HepG2 (cell line): ENCODE data around the gene PID1. TPM values are rescaled to one million over a fixed set of nuclear protein-coding genes. Genes with fewer than 3 reads are reported as not detected.

Experiments used
- ATAC-seq: fragments of 200-7000 bp; cut with Tn5 transposase; 3 replicates; pipeline ENCODE4 v1.9.1; 2020; ENCODE audit warnings: mild to moderate bottlenecking, moderate library complexity
- BruUV-seq: library from RNA; stranded (reverse); fragments of 400-500 nt; replicated peaks from 2 replicates; lab custom pipeline; 2021; lab: Mats Ljungman, UMichigan
- CTCF ChIA-PET: fragments of 300-600 bp; formaldehyde crosslinking; extraction: SDS; loops from one replicate; lab custom pipeline; 2021; ENCODE audit warnings: low total read pairs, inconsistent platforms, low intra/inter-chr PET ratio; lab: Yijun Ruan, JAX
- POLR2A ChIA-PET: fragments of 350-600 bp; sonication (Branson Sonifier 250); formaldehyde crosslinking; loops from one replicate; lab custom pipeline; 2020; ENCODE audit warnings: antibody characterized with exemption, inconsistent platforms; lab: Yijun Ruan, JAX
- DNase-seq: peaks from one replicate; pipeline ENCODE4 v3.0.0-alpha.2; 2015; ENCODE audit warnings: low spot score
- FAIRE-seq: peaks from 3 replicates; lab custom pipeline; 2011; peaks lifted over from hg19 to GRCh38; lab: Jason Lieb, UNC
- H2AFZ ChIP-seq: one replicate; pipeline ENCODE4 v1.6.1; 2011; ENCODE audit warnings: low read length, inconsistent platforms
- H3K27ac ChIP-seq: fragments of 300-600 bp; 3 replicates; pipeline ENCODE4 v1.8.0; 2011; ENCODE audit warnings: mixed run types, mild to moderate bottlenecking, mixed read lengths, low read length, inconsistent platforms; ENCODE audit not compliant: insufficient read depth; ENCODE audit errors: extremely low read length
- H3K27me3 ChIP-seq, 2 experiments: fragments of 200-600 bp in 1 of 2; 2 replicates in 1 of 2; 3 replicates in 1 of 2; pipeline versions ENCODE4 v1.6.0 to v1.8.0; 2011; ENCODE audit warnings: low read length in 2 of 2, mild to moderate bottlenecking in 2 of 2, moderate library complexity in 2 of 2, inconsistent platforms in 1 of 2; ENCODE audit not compliant: insufficient read depth in 2 of 2, control insufficient read depth in 1 of 2
- H3K36me3 ChIP-seq, 2 experiments: fragments of 200-600 bp in 1 of 2; replicated peaks in 1 of 2; 2 replicates in 1 of 2; 3 replicates in 1 of 2; pipeline versions ENCODE4 v1.5.1 to v1.8.0; 2011; ENCODE audit warnings: low read length in 2 of 2, inconsistent platforms in 1 of 2; ENCODE audit not compliant: insufficient read depth in 2 of 2, control insufficient read depth in 1 of 2
- H3K4me1 ChIP-seq: 2 replicates; pipeline ENCODE4 v1.5.1; 2012; ENCODE audit warnings: low read length, inconsistent platforms; ENCODE audit not compliant: insufficient read depth
- H3K4me2 ChIP-seq: 2 replicates; pipeline ENCODE4 v1.6.0; 2011; ENCODE audit warnings: low read depth, low read length, inconsistent platforms
- H3K4me3 ChIP-seq, 3 experiments: fragments of 200-600 bp in 1 of 3; sonication (generic), shearing (Covaris generic) in 1 of 3; replicated peaks in 1 of 3; 2 replicates each; pipeline ENCODE4 v1.5.1; 2011 to 2016; ENCODE audit warnings: low read length in 3 of 3, inconsistent platforms in 2 of 3, low read depth in 2 of 3, mild to moderate bottlenecking in 2 of 3, control low read depth in 1 of 3, mixed read lengths in 1 of 3; ENCODE audit not compliant: insufficient read depth in 1 of 3
- H3K79me2 ChIP-seq: one replicate; pipeline ENCODE4 v1.6.1; 2011; ENCODE audit warnings: low read length, inconsistent platforms; ENCODE audit not compliant: insufficient read depth
- H3K9ac ChIP-seq: 2 replicates; pipeline ENCODE4 v1.6.0; 2011; ENCODE audit warnings: mild to moderate bottlenecking, low read depth, low read length, inconsistent platforms; ENCODE audit not compliant: insufficient read depth
- H3K9me3 ChIP-seq: 2 replicates; pipeline ENCODE4 v1.5.1; 2012; ENCODE audit warnings: mild to moderate bottlenecking, low read length
- H4K20me1 ChIP-seq: 2 replicates; pipeline ENCODE4 v1.6.0; 2011; ENCODE audit warnings: inconsistent platforms, mild to moderate bottlenecking, low read length, moderate library complexity; ENCODE audit not compliant: insufficient read depth
- BCL6 ChIP-seq: IDR thresholded peaks from 2 replicates; pipeline ENCODE4 v1.6.1; 2016; ENCODE audit warnings: missing genetic modification reagents, missing compliant biosample characterization
- BCLAF1 ChIP-seq: fragments of 450-650 bp; IDR thresholded peaks from 2 replicates; pipeline ENCODE4 v1.6.1; 2017; ENCODE audit warnings: mild to moderate bottlenecking
- CBX2 ChIP-seq, 2 experiments: fragments of 200-600 bp in 1 of 2; sonication (generic); formaldehyde crosslinking in 1 of 2; IDR thresholded peaks; 2 replicates each; pipeline versions ENCODE4 v1.7.0 to v1.8.1; 2018 to 2022; ENCODE audit warnings: low read depth in 2 of 2, low read length in 1 of 2, mild to moderate bottlenecking in 1 of 2, missing genetic modification reagents in 1 of 2
- ELF1 ChIP-seq: sonication (generic); formaldehyde crosslinking; IDR thresholded peaks from 2 replicates; pipeline ENCODE4 v1.4.0; 2020; ENCODE audit warnings: missing genetic modification reagents
- HHEX ChIP-seq: IDR thresholded peaks from 2 replicates; pipeline ENCODE4 v1.6.1; 2016; ENCODE audit warnings: control low read depth
- HNRNPUL1 ChIP-seq: fragments of 200-400 bp; formaldehyde crosslinking; IDR thresholded peaks from 2 replicates; pipeline ENCODE4 v1.6.1; 2017; ENCODE audit warnings: low read depth, mild to moderate bottlenecking, low read length, moderate library complexity
- KLF15 ChIP-seq: sonication (generic); formaldehyde crosslinking; IDR thresholded peaks from 2 replicates; pipeline ENCODE4 v1.8.1; 2023; ENCODE audit warnings: borderline replicate concordance, mild to moderate bottlenecking, inconsistent platforms, missing genetic modification reagents, mixed read lengths
- MAF1 ChIP-seq: sonication (generic); formaldehyde crosslinking; IDR thresholded peaks from 2 replicates; pipeline ENCODE4 v1.5.0; 2020; ENCODE audit warnings: missing genetic modification reagents, borderline replicate concordance
- MYNN ChIP-seq: sonication (generic); formaldehyde crosslinking; IDR thresholded peaks from 2 replicates; pipeline ENCODE4 v1.4.0; 2020; ENCODE audit warnings: mild to moderate bottlenecking, low read depth, missing genetic modification reagents
- NFIC ChIP-seq: IDR thresholded peaks from 2 replicates; pipeline ENCODE4 v1.6.1; 2012; ENCODE audit warnings: mild to moderate bottlenecking, low read length, inconsistent platforms
- REPIN1 ChIP-seq: sonication (generic); formaldehyde crosslinking; IDR thresholded peaks from 2 replicates; pipeline ENCODE4 v1.8.0; 2022; ENCODE audit warnings: missing genetic modification reagents, low read depth, mild to moderate bottlenecking, borderline replicate concordance
- TEAD3 ChIP-seq: optimal IDR thresholded peaks from 2 replicates; pipeline ENCODE3; 2016; ENCODE audit warnings: borderline replicate concordance
- ZBTB21 ChIP-seq: sonication (generic); formaldehyde crosslinking; IDR thresholded peaks from 2 replicates; pipeline ENCODE4 v1.4.0; 2020; ENCODE audit warnings: missing genetic modification reagents
- ZMAT3 ChIP-seq: sonication (generic); formaldehyde crosslinking; conservative IDR thresholded peaks from 2 replicates; pipeline ENCODE4 v1.7.0; 2021; ENCODE audit warnings: missing genetic modification reagents
- ZNF383 ChIP-seq: sonication (generic); formaldehyde crosslinking; IDR thresholded peaks from 2 replicates; pipeline ENCODE4 v1.4.0; 2020; ENCODE audit warnings: missing genetic modification reagents, mild to moderate bottlenecking, borderline replicate concordance
- ZNF441 ChIP-seq: sonication (generic); formaldehyde crosslinking; IDR thresholded peaks from 2 replicates; pipeline ENCODE4 v1.7.0; 2021; ENCODE audit warnings: missing genetic modification reagents, borderline replicate concordance
- ZNF850 ChIP-seq: sonication (generic); formaldehyde crosslinking; conservative IDR thresholded peaks from 2 replicates; pipeline ENCODE4 v1.9.0; 2021; ENCODE audit warnings: mild to moderate bottlenecking, missing genetic modification reagents
- WGBS: methylation state at CpG from one replicate; pipeline ENCODE4 v1.1.6; 2017; ENCODE audit warnings: low lambda C conversion rate; 5-methylcytosine and 5-hydroxymethylcytosine counted together
- in situ Hi-C: cut with HindIII; loops from 2 replicates; pipeline ENCODE4 v1.10.0; 2017; ENCODE audit warnings: low pct_unique_long_range_greater_than_20kb; ENCODE audit not compliant: extremely low pct_ligation_motif_present
- intact Hi-C: fragments of 100-400 bp; cut with micrococcal nuclease; formaldehyde crosslinking; loops from one replicate; pipeline ENCODE4 v1.10.0; 2022; ENCODE audit not compliant: unreplicated experiment
- polyA plus RNA-seq, 8 experiments: library from polyadenylated mRNA; depleted of rRNA in 3 of 8; stranded (reverse) in 7 of 8; unstranded in 1 of 8; fragments of >200 nt; fragmentation: Illumina TruSeq in 4 of 8; extraction: Trizol in 4 of 8; gene quantifications; 2 replicates each; pipeline versions ENCODE4 v1.2.1 to v1.2.3, GENCODE V29; 2011 to 2016; ENCODE audit warnings: low read depth in 4 of 8, missing spikeins in 1 of 8, mixed read lengths in 1 of 8; ENCODE audit not compliant: insufficient read depth in 1 of 8
- total RNA-seq, 5 experiments: library from RNA; depleted of rRNA; stranded (reverse); fragments of >200 nt; fragmentation: Illumina TruSeq; extraction: Trizol; gene quantifications; 2 replicates each; pipeline ENCODE4 v1.2.3, GENCODE V29; 2016; ENCODE audit warnings: low read depth in 1 of 5
- TF ChIP-seq, protein P1 (sequence below): sonication (generic); formaldehyde crosslinking; IDR thresholded peaks from 2 replicates; pipeline ENCODE4 v1.5.0; 2020; ENCODE audit warnings: missing genetic modification reagents

PID1 gene
- total and polyA plus RNA-seq, 2 of the 13 experiments (the other 11 are each of a cell fraction or from before 2014, with no cell fraction given) = 0.15 to 0.18 TPM

GRCh38 chr2:228999326-228999725 lies 271.8 kb downstream of the PID1 start (continued):
- TF ChIP-seq, protein P1, sequence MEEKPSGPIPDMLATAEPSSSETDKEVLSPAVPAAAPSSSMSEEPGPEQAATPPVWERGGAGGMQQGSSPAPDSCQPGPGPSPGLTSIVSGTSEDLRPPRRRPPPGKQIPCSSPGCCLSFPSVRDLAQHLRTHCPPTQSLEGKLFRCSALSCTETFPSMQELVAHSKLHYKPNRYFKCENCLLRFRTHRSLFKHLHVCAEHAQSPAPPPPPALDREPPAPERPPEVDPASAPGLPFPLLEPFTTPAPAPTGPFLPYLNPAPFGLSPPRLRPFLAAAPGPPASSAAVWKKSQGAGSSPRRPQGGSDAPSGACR = no peak
- TF ChIP-seq ZMAT3 (CRISPR knock-in tag) = no peak
- TF ChIP-seq ELF1 (CRISPR knock-in tag) = no peak

GRCh38 chr2:228988786-228989185 lies 282.3 kb downstream of the PID1 start:
- no peak overlapping the region for H3K4me2 ChIP-seq
- TF ChIP-seq CBX2 (IDR thresholded peaks at IDR 0.05; ENCODE audit: low read depth, low read length) (no peak), CBX2 (CRISPR knock-in tag; IDR thresholded peaks at IDR 0.05; ENCODE audit: low read depth) (no peak), HHEX (CRISPR knock-in tag) (no peak), ZNF441 (CRISPR knock-in tag) (no peak), TEAD3 (CRISPR knock-in tag) (no peak), KLF15 (no peak), BCL6 (CRISPR knock-in tag) (no peak), NFIC (no peak), ZNF383 (CRISPR knock-in tag) (no peak), ZNF850 (CRISPR knock-in tag) (no peak), ZBTB21 (CRISPR knock-in tag) (no peak), BCLAF1 (no peak), MYNN (no peak), HNRNPUL1 (no peak), REPIN1 (CRISPR knock-in tag) (no peak), MAF1 (CRISPR knock-in tag) (no peak)
- no peak for ATAC-seq
- no peaks in the 10 kb centered on the region for H4K20me1 ChIP-seq
- 0% methylated on average over 3 of the region's 3 CpGs for WGBS
- no peak overlapping the region for H3K9ac ChIP-seq
- no peak overlapping the region for H2AFZ ChIP-seq
- H3K27me3 ChIP-seq = no peaks in the 10 kb centered on the region
- no peak for FAIRE-seq
- peaks cover 100% of the 10 kb centered on the region for H3K9me3 ChIP-seq
- in situ Hi-C loops (no loop called here), intact Hi-C loops (no loop called here)
- no peak overlapping the region for H3K4me3 ChIP-seq
- CTCF ChIA-PET = no interaction called here
- no peaks in the 10 kb centered on the region for H3K79me2 ChIP-seq
- no peak overlapping the region for H3K27ac ChIP-seq
- DNase-seq = no peak
- H3K4me1 ChIP-seq = no peaks in the 10 kb centered on the region
- no peaks in the 10 kb centered on the region for H3K36me3 ChIP-seq
- POLR2A ChIA-PET = no interaction called here
- BruUV-seq = no TSS peak
